T-helper 1 cell treated with Interleukin-12 subunit alpha and Interleukin-12 subunit beta and Interleukin-4 antibody, amounts not matched to agents 30 μg/mL and 1 μg/mL, for 36 hours (primary cell): ENCODE data around the gene RDH5.
A peak's percentile ranks its signal among the peaks of the same experiment; 100 is the strongest.

Experiments
- H3K27ac Mint-ChIP-seq: one replicate; pipeline ENCODE4 v1.8.0; 2021; ENCODE audit warnings: mild to moderate bottlenecking, mixed read lengths
- H3K27me3 Mint-ChIP-seq: one replicate; pipeline ENCODE4 v1.8.0; 2021; ENCODE audit warnings: low read depth, mixed read lengths
- H3K36me3 Mint-ChIP-seq: one replicate; pipeline ENCODE4 v1.8.0; 2021; ENCODE audit warnings: low read depth, mixed read lengths
- H3K4me1 Mint-ChIP-seq: one replicate; pipeline ENCODE4 v1.8.0; 2021; ENCODE audit warnings: low read depth, mixed read lengths
- H3K4me3 Mint-ChIP-seq: one replicate; pipeline ENCODE4 v1.8.0; 2021; ENCODE audit warnings: mild to moderate bottlenecking, moderate library complexity, mixed read lengths
- H3K9me3 Mint-ChIP-seq: one replicate; pipeline ENCODE4 v1.8.0; 2021; ENCODE audit warnings: mixed read lengths

Gene RDH5

DNA sequence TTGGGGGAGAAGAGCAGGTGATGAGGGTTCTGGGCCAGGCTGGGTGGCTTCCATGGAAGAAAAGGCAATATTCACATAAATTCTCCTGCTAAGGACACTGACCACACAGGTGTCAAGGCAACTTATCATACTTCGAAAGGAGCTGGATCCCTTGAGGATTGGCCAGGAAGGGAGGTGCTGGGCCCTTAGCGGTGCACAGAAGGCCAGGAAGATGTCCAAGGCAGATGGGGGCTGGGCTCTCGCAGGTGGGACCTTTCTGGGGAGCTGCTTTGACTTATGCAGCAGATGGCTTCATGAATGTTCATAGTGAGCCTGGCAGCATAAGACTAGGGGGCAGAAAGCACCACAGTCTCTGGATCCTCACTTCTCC, 4.7 kb downstream of the RDH5 start:
- peak overlapping the region; percentile 5 for H3K27ac Mint-ChIP-seq
- H3K36me3 Mint-ChIP-seq = peaks cover 12% of the 10 kb centered on the region
- H3K27me3 Mint-ChIP-seq = no peaks in the 10 kb centered on the region
- no peaks in the 10 kb centered on the region for H3K9me3 Mint-ChIP-seq
- H3K4me1 Mint-ChIP-seq = peaks cover 20% of the 10 kb centered on the region
- peak overlapping the region; percentile 44 for H3K4me3 Mint-ChIP-seq

DNA sequence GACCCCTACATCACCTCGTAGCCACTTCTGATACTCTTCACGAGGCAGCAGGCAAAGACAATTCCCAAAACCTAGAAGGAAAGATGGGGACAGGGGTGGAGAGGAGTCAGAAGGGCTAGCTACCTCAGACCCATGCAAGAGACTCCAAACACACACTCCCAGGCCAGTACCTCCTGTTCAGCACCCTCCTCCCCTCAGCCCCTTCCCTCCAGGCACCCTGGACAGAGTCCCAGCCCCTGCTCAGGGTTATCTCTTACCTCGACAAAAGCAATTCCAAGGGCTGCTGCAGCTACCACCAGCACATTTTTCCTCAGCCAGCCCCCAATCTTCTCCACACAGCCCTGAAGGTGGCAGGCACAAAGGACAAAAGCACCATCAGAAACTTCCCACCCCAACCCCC, 5.4 kb downstream of the RDH5 start:
- Mint-ChIP-seq H3K4me3 (no peak overlapping the region), H3K9me3 (no peaks in the 10 kb centered on the region), H3K36me3 (peaks cover 12% of the 10 kb centered on the region), H3K27me3 (no peaks in the 10 kb centered on the region), H3K27ac (no peak overlapping the region), H3K4me1 (peaks cover 27% of the 10 kb centered on the region)

DNA sequence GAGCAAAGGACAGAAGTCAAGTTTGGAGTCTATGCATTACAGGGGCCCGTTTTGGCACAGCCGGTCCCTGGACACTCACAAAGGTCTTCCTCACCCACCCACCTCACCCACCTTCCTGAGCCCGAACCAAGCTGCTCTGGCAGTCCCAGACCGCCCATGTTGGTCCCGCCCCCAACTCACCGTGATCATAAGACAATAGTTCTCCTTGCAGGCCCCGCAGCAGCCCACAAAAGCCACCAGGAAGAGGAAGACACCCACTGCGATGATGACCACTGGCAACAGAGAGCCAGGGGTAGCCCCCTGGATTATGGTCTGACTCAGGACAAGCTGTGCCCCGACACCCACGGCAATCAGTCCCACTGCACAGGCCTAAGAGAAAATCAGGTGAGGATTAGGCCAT, 6.8 kb downstream of the RDH5 start:
- peaks cover 30% of the 10 kb centered on the region for H3K4me1 Mint-ChIP-seq
- peak overlapping the region; percentile 76 for H3K27ac Mint-ChIP-seq
- no peaks in the 10 kb centered on the region for H3K27me3 Mint-ChIP-seq
- peaks cover 11% of the 10 kb centered on the region for H3K36me3 Mint-ChIP-seq
- H3K4me3 Mint-ChIP-seq = peak overlapping the region; percentile 81
- no peaks in the 10 kb centered on the region for H3K9me3 Mint-ChIP-seq

- H3K27ac Mint-ChIP-seq = peak overlapping the region; percentile 76
- no peaks in the 10 kb centered on the region for H3K9me3 Mint-ChIP-seq
- H3K27me3 Mint-ChIP-seq = no peaks in the 10 kb centered on the region
- H3K4me1 Mint-ChIP-seq = peaks cover 30% of the 10 kb centered on the region
- H3K4me3 Mint-ChIP-seq = peak overlapping the region; percentile 81
- peaks cover 10% of the 10 kb centered on the region for H3K36me3 Mint-ChIP-seq
Measured at GRCh38 chr12:55727643-55728185, 7.5 kb downstream of the RDH5 start.

DNA sequence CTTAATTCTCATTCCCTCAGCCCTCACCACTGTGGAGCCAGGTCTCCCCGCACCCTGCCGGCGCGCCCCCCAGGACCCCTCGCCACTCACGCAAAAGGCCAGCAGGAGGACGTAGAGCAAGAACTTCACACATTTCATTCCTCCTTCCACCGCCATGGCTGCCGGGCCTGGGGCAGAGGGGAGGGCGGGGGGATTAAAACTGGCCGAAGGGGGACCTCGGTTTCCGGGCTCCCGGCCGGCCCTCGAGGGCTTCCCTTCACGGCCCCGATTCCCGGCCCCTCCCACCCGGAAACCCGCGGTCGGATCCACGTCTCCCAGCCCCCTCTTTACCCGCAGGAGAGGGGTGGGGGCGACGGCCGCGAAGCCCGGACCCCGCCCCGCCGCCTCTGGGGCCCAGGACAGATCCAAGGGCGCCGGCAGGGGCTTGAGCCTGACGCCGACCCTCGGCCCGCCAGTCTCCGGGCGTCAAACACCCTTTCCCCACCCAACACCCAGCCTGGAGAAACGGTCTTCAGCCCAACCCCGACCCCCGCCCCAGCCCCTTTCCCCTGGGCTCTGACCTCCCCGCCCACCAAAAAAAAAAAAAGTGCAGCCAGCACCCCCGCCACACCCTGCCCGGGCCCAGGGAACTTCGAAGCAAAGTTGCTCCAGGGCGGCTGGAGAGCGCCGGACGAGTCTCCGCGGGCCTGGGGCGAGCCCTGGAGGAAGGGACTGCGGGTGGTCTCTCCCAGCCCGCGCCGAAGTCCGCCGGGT, 8.2 kb downstream of the RDH5 start:
- peaks cover 30% of the 10 kb centered on the region for H3K4me1 Mint-ChIP-seq
- H3K27me3 Mint-ChIP-seq = no peaks in the 10 kb centered on the region
- H3K4me3 Mint-ChIP-seq = peak overlapping the region; percentile 81
- H3K9me3 Mint-ChIP-seq = no peaks in the 10 kb centered on the region
- peak overlapping the region; percentile 45 for H3K27ac Mint-ChIP-seq
- peaks cover 10% of the 10 kb centered on the region for H3K36me3 Mint-ChIP-seq

GRCh38 chr12:55728939-55729818, 9.0 kb downstream of the RDH5 start, which contains the start of gene CD63:
Gene CD63, minus strand, starts transcription at chr12:55729009. Its CDS starts 668 bp downstream, at chr12:55728341.
- H3K4me1 Mint-ChIP-seq = peaks cover 30% of the 10 kb centered on the region
- H3K36me3 Mint-ChIP-seq = peaks cover 7% of the 10 kb centered on the region
- H3K27me3 Mint-ChIP-seq = no peaks in the 10 kb centered on the region
- H3K27ac Mint-ChIP-seq = peak within 1 kb of the TSS; percentile 89
- H3K4me3 Mint-ChIP-seq = peak within 1 kb of the TSS; percentile 83
- H3K9me3 Mint-ChIP-seq = no peaks in the 10 kb centered on the region

- Mint-ChIP-seq H3K36me3 (peaks cover 3% of the 10 kb centered on the region), H3K27me3 (no peaks in the 10 kb centered on the region), H3K9me3 (no peaks in the 10 kb centered on the region), H3K4me3 (peak overlapping the region; percentile 83), H3K27ac (peak overlapping the region; percentile 89), H3K4me1 (peaks cover 24% of the 10 kb centered on the region)
Measured at GRCh38 chr12:55729819-55730818, 9.9 kb downstream of the RDH5 start.

- Mint-ChIP-seq H3K9me3 (no peaks in the 10 kb centered on the region), H3K36me3 (no peaks in the 10 kb centered on the region), H3K4me1 (peaks cover 21% of the 10 kb centered on the region), H3K27ac (no peak overlapping the region), H3K27me3 (no peaks in the 10 kb centered on the region), H3K4me3 (no peak overlapping the region)
Measured at GRCh38 chr12:55732288-55732687, 12.1 kb downstream of the RDH5 start.

GRCh38 chr12:55733021-55733555, 12.9 kb downstream of the RDH5 start:
- Mint-ChIP-seq H3K36me3 (no peaks in the 10 kb centered on the region), H3K27ac (no peak overlapping the region), H3K4me3 (no peak overlapping the region), H3K27me3 (no peaks in the 10 kb centered on the region), H3K9me3 (no peaks in the 10 kb centered on the region), H3K4me1 (peaks cover 25% of the 10 kb centered on the region)

- Mint-ChIP-seq H3K36me3 (no peaks in the 10 kb centered on the region), H3K27me3 (no peaks in the 10 kb centered on the region), H3K9me3 (no peaks in the 10 kb centered on the region), H3K4me1 (peaks cover 29% of the 10 kb centered on the region), H3K27ac (no peak overlapping the region), H3K4me3 (no peak overlapping the region)
Measured at GRCh38 chr12:55733858-55734257, 13.7 kb downstream of the RDH5 start.

DNA sequence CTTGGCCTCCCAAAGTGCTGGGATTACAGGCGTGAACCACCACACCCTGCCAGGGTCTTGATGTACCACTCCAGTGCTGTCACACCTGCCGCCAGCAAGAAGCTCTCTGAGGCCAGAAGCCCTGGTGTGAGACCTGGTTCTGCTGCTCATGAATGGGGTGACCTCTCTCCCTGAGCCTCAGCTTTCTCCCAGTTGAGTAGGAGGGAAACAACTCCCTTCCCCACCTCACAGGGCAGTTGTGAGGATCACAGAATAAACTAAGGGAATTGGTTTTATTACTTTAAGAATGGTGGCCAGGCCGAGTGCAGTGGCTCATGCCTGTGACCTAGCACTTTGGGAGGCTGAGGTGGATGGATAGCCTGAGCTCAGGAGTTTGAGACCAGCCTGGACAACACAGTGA, 14.4 kb downstream of the RDH5 start:
- no peaks in the 10 kb centered on the region for H3K36me3 Mint-ChIP-seq
- H3K9me3 Mint-ChIP-seq = no peaks in the 10 kb centered on the region
- H3K27ac Mint-ChIP-seq = no peak overlapping the region
- no peak overlapping the region for H3K4me3 Mint-ChIP-seq
- peaks cover 29% of the 10 kb centered on the region for H3K4me1 Mint-ChIP-seq
- H3K27me3 Mint-ChIP-seq = no peaks in the 10 kb centered on the region

DNA sequence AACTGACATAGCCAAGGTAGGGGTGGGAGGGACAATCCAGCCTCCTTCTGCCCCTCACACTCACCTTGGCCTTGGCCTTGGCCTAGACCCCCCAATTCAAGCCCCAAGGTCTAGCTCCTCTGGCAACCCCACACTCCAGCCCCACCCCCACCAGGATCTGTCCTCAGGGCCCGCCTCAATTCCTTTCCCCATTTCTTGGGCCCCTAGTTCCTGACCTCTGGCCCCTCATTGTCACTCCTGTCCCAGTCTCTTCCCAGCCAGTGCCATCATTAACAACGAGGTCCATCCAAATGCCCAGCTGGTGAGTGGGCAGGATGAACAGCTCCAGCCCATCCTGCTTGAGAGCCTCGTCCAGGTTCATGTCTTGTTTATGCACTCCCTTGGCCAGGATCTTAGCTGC, 15.9 kb downstream of the RDH5 start:
- Mint-ChIP-seq H3K36me3 (no peaks in the 10 kb centered on the region), H3K27ac (no peak overlapping the region), H3K27me3 (no peaks in the 10 kb centered on the region), H3K9me3 (no peaks in the 10 kb centered on the region), H3K4me1 (peaks cover 16% of the 10 kb centered on the region), H3K4me3 (no peak overlapping the region)

GRCh38 chr12:55736780-55737580, 16.8 kb downstream of the RDH5 start:
- Mint-ChIP-seq H3K9me3 (no peaks in the 10 kb centered on the region), H3K4me1 (peaks cover 20% of the 10 kb centered on the region), H3K27me3 (no peaks in the 10 kb centered on the region)

More at GRCh38 chr12:55736780-55737580, 16.8 kb downstream of the RDH5 start:
- peak overlapping the region; percentile 74 for H3K27ac Mint-ChIP-seq
- H3K36me3 Mint-ChIP-seq = no peaks in the 10 kb centered on the region
- H3K4me3 Mint-ChIP-seq = peak overlapping the region; percentile 82
